ENCODE results near the gene GLT1D1. TPM values are rescaled to one million over a fixed set of nuclear protein-coding genes. Genes with fewer than 3 reads are reported as not detected.
"Not testable (repeated sequence)": the region's sequence is repeated elsewhere in the genome, so short reads cannot be mapped to it uniquely, and the experiment has no call there.

The GLT1D1 gene
- total RNA-seq, 1 experiment from 2014 or later = not detected

- DNase-seq (ENCODE audit: low spot score) = no peak
Observed at GRCh38 chr12:128820253-128820652, 33.0 kb upstream of the GLT1D1 start.

DNA sequence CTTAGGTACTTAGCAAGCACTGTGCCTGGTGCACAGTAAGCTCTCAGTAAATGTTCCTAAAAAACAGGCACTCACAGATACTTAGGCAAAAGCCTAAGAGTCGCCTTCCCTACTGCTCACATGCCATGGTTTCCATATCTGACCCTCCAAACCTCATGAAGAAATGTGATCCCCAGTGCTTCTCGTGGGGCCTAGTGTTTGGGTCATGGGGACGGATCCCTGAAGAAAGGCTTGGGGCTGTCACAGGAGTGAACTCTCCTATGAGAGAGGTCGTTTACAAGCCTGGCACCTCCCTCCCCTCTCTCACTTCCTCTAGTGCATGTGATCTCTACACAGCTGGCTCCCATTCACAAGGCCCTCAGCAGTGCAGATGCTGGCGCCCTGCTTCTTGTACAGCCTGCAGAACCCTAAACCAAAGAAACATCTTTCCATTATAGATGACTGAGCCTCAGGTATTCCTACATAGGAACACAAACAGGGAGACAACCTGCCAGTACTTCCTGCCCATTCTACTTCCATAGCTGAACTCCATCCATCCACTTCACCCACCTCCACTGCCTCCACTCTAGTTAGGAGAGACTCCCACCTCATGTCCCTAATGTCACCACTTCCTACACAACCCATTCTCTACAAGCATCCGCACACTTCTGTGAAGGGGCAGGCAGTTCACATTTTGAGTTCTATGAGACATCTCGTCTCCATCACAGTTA, 32.4 kb upstream of the GLT1D1 start:
- DNase-seq (ENCODE audit: low spot score) = no peak

DNA sequence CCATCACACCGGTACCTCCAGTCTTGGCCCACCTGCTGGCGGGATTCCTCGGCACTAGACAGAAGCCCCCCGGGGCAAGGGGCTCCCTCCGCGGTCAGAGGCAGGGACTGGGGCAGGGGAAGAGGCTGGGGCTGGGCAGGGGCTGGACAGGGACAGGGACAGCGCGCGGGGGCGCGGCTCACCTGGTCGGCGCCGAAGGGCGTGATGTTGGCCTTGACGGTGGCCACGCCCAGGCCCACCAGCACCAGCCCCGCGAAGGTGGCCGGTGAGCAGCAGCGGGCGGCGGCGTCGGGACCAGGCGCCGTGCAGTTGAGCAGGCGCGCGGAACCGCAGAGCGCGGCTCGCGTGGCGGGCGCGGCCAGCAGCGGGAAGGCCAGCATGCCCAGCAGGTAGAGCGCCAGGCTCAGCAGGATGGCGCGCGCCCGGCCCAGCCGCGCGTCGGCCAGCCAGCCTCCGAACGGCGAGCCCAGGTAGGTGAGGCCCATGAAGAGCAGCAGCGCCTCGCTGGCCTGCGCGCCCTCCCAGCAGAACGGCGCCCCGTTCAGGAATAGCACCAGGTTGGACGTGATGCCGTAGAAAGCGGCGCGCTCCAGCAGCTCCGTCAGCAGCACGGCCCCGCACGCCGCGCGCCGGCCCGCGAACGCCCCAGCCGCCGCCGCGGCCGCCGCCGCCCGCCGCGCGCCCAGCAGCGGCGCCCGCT, 29.9 kb upstream of the GLT1D1 start:
- peak; percentile 41 for DNase-seq (ENCODE audit: low spot score)

- DNase-seq (ENCODE audit: low spot score) = peak; percentile 93
Observed at GRCh38 chr12:128823916-128824839, 29.1 kb upstream of the GLT1D1 start, which contains the start of gene SLC15A4. Gene SLC15A4, minus strand, starts transcription at chr12:128823958. Its CDS starts 15 bp downstream, at chr12:128823943.

DNA sequence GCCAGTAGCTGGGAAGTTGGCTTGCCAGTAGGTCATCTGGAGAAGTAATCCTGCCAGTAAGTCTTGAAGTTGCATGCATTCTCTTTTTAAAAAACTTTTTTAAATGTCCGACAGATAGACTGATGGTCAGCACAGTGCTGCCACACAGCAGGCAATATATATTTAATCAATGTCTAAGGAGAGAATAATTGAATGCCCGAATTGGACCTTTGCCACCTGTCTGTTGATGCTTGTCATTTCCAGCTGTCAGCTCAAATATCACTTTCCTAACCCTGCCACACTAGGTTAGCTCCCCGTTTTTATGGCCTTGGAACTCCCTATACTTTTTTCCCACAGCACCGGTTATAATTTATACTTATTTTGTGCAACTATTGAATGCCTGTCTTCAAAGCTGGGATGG, 27.4 kb upstream of the GLT1D1 start:
- no peak for DNase-seq (ENCODE audit: low spot score)

DNA sequence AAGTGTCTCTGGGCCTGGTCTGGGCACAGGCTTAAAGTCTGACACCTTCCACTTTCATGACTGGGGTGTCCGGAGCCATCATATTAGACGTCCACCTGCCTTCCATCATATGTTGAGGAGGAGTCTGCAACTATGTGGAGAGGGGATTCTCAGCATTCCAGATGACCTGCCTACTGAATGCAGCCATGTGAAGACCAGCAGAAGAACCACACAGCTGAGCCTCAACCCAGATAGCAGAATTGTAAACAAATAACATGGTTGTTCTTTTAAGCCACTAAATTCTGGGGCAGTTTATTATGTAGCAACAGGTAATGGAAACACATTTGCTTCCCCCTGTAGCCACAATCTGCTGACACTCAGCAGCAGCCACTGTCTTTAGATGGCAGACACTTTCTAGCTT, 25.6 kb upstream of the GLT1D1 start:
- DNase-seq (ENCODE audit: low spot score) = no peak

GRCh38 chr12:128829861-128830504, 23.3 kb upstream of the GLT1D1 start:
- DNase-seq (ENCODE audit: low spot score) = no peak

GRCh38 chr12:128830505-128830893, 22.8 kb upstream of the GLT1D1 start:
- DNase-seq (ENCODE audit: low spot score) = no peak

GRCh38 chr12:128833418-128833817, 19.9 kb upstream of the GLT1D1 start:
- no peak for DNase-seq (ENCODE audit: low spot score)

- not testable (repeated sequence) for DNase-seq (ENCODE audit: low spot score)
Observed at GRCh38 chr12:128839885-128840284, 13.4 kb upstream of the GLT1D1 start.

- no peak for DNase-seq (ENCODE audit: low spot score)
Observed at GRCh38 chr12:128840862-128841468, 12.3 kb upstream of the GLT1D1 start.

- no peak for DNase-seq (ENCODE audit: low spot score)
Observed at GRCh38 chr12:128842579-128842978, 10.7 kb upstream of the GLT1D1 start.

DNA sequence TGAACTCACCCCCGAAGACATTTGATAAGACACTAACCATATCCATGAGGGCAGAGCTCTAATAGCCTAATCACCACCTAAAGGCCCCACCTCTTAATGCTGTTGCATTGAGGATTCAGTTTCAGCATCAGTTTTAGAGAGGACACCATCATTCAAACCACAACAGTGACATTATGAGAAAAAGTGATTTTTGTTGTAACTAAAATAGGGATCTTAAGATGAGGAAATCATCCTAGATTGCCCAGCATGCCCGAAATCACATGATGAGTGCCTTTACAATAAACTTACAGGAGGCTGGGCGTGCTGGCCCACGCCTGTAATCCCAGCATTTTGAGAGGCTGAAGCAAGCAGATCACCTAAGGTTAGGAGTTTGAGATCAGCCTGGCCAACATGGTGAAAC, 9.7 kb upstream of the GLT1D1 start:
- DNase-seq (ENCODE audit: low spot score) = no peak

DNA sequence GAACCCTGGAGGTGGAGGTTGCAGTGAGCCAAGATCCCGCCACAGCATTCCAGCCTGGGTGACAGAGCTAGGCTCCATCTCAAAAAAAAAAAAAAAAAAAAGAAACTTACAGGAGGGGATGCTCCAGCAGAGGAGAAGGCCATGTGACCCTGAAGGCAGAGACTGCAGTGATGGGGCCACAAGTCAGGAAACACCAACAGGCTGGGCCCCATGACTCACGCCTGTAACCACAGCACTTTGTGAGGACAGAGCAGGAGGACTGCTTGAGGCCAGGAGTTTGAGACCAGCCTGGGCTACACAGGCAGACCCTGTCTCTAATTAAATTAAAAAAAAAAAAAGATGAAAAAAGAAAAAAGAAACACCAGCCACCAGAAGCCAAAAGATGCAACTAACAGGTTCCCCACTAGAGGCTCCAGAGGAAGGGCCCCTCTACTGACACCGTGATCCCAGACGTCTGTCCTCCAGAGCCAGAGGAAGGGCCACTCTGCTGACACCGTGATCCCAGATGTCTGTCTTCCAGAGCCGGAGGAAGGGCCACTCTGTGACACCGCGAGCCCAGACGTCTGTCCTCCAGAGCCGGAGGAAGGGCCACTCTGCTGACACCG, 9.1 kb upstream of the GLT1D1 start:
- DNase-seq (ENCODE audit: low spot score) = no peak

DNA sequence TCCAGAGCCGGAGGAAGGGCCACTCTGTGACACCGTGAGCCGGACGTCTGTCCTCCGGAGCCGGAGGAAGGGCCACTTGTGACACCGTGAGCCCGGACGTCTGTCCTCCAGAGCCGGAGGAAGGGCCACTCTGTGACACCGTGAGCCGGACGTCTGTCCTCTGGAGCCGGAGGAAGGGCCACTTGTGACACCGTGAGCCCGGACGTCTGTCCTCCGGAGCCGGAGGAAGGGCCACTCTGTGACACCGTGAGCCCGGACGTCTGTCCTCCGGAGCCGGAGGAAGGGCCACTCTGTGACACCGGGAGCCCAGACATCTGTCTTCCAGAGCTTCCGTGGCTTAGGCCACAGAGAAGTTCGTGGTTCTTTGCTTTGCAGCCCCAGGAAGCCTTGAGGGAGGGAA, 6.6 kb upstream of the GLT1D1 start:
- DNase-seq (ENCODE audit: low spot score) = not testable (repeated sequence)

GRCh38 chr12:128848371-128848770, 4.9 kb upstream of the GLT1D1 start:
- DNase-seq (ENCODE audit: low spot score) = no peak

DNA sequence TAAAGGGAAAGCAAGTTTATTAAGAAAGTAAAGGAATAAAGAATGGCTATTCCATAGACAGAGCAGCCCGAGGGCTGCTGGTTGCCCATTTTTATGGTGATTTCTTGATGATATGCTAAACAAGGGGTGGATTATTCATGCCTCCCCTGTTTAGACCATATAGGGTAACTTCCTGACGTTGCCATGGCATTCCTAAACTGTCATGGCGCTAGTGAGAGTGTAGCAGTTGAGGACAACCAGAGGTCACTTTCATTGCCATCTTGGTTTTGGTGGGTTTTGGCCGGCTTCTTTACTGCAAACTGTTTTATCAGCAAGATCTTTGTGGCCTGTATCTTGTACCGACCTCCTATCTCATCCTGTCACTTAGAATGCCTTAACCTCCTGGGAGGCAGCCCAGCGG, 3.5 kb upstream of the GLT1D1 start:
- DNase-seq (ENCODE audit: low spot score) = not testable (repeated sequence)

DNA sequence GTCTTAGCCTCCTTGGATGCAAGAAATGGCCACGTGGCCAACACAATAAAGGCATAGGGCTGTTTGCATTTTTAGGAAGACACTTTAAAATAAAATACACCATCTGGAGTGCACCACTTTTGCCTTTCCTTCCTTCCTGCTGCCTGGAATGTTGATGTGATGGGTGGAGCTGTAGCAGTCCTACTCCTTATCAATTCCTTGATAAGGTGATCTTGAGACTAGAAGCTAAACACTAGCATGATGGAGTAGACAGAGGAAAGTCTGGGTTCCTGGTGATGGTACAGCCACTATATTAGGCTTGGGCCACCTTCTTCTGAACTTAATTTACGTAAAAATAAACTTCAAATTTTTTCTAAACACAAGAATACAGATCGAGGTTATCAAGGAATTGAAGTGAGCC, 2.9 kb upstream of the GLT1D1 start:
- DNase-seq (ENCODE audit: low spot score) = no peak

DNA sequence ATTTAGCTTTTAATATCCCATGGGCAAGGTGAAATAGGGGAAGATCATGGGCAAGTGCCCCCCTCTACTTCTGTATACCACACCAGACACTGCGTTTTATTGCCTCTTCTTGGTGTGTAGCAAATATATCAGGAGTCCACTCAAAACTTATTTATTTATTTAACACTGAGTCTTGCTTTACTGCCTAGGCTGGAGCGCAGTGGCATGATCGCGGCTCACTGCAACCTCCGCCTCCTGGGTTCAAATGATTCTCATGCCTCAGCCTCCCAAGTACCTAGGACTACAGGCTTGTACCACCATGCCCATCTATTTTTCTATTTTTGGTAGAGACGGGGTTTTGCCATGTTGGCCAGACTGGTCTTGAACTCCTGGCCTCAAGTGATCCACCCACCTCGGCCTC, 1.8 kb upstream of the GLT1D1 start:
- not testable (repeated sequence) for DNase-seq (ENCODE audit: low spot score)

GRCh38 chr12:128852026-128852698, 1.1 kb upstream of the GLT1D1 start:
- no peak for DNase-seq (ENCODE audit: low spot score)
